AG08396 (cell line): ENCODE data around the gene SLC9B2.
"Not testable (repeated sequence)": the region's sequence is repeated elsewhere in the genome, so short reads cannot be mapped to it uniquely, and the experiment has no call there.

Experiments
- DNase-seq: peaks from one replicate; pipeline ENCODE4 v3.0.0; 2012; ENCODE audit warnings: low spot score, mixed read lengths

The SLC9B2 gene

DNA sequence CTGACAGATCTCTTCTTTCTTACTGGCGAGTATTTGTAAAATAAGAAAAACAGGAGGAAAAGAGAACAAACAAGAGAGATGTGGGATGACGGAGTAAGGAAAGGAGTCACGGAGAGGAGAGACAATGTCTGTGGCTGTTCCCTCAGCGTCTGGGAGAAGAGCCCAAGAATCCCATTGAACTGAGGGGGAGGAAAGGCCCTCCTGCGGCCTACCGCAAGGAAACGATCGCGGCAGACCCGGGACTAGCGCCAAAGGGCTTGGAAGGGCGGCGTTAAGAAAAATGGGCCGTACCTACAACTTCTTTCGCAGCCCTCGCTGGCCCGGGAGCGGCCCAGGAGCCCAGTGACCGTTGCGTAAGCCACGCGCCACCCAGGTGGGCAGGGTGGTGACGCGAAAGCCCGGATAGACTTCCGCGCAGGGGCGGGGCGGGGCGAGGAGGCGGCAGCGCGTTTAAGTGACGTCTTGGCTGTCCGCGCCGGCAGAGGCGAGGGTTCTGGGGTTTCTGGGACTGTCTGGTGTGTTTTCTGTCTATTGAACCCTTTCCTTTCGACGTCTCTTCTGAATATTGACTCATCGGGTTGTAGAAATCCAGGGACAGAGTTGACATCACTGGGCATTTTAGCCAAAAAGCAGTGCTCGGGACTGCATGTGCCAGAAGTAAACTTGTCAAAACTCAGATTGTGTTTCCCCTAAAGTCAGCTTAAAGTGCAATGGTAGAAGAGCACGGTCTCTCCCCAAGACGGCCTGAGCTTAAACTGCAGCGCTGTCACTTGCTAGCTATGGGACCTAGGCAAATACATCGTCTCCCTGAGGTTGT is 57.0 kb downstream of the SLC9B2 start, which contains the start of gene SLC9B1:
Gene SLC9B1, minus strand, starts transcription at position 398 of the 817 bp plus-strand sequence. CDS start 27,994 bp downstream, outside the sequence.
- DNase-seq: peak; percentile 93

DNA sequence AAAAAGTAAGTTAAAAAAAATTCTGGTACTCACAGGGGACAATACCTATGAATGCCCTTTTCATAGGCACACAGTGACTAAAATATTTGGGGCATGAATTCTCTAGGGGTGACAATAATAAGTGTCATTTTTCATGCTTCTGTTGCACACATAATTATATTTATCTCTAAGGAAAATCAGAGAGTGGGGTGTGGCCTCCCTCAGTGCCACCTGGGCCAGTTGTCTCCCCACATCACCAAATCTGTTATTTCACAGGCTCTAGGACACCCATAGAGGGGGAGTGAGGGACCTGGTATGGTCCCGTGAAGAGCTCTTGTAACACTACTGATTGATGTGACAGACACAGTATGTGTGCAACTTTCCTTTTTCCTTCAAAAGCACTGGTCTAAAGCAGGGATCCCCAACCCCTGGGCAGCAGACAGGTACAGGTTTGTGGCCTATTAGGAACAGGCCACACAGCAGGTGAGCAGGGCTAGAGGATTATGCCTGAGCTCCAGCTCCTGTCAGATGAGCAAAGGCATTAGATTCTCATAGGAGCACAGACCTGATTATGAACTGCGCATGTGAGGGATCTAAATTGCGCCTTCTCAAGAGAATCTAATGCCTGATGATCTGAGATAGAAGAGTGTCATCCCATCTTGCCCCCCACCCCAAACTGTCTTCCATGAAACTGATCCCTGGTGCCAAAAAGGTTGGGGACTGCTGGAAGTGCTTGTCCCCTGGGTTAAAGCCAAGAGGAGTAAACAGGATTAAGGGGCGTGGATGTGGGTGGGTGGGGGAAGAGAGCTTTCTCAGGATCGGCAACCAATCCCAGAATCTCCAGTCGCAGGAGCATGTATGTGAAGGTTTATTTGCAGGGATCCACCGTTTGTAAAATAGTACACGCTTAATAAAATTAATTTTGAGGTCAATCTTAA is 57.9 kb downstream of the SLC9B2 start:
- peak; percentile 34 for DNase-seq

DNA sequence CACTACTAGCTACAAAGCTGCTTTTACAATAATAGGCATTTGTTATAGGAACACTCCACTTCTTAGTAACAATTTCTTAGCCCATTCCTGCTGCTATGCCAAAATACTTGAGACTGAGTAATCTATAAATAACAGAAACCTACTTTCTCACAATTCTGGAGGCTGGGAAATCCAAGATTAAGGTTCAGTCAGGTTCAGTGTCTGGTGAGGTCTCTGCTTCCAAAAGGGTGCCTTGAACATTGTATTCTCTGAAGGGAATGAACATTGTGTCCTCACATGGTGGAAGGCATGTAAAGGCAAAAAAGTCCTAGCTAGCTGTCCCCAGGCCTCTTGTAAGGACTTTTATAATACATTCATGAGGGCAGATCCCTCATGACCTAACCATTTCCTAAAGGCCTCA is 64.0 kb downstream of the SLC9B2 start:
- DNase-seq: no peak

DNA sequence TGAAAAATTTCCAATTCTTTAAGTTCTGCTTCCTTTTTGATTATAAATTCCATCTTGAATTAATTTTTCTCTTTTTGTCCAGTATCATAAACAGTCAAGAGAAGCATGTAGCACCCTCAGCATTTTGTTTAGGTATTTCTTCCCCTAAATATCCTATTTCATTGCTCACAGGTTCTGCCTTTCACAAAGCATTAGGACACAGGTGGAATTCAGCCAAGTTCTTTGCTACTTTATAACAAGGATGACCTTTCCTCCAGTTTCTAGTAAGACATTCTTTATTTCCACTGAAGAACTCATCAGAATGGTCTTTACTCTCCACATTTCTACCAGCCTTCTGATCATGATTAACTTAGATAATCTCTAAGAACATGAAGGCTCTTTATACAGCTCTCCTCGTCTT is 64.5 kb downstream of the SLC9B2 start:
- no peak for DNase-seq

DNA sequence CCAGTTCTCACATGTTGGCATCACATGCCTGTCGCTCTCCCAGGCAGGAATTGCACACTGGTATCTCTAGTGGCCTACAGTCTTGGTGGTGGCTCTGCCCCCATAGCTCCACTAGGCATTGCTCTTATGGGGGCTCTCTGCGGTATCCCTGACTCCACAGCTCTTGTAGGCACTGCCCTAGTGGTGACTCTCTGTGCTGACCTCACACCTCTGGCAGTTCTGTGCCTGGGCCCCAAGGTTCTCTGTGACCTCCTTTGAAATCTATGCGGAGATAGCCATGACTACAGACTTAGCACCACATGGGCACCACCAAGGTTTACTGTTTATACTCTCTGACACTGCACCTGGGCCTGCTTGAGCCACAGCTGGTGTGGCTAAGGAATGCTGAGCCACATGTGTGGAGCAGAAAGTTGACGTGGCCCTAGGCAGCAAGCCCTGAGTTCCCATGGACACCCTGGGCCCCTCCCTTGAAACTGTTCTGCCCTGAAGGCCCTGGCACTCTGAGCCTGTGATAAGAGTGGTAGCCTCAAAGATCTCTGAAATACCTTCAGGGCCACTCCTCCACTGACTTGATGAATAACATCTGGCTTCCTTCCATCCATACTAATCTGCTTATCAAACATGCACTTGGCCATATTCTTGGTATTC is 65.1 kb downstream of the SLC9B2 start:
- DNase-seq: no peak

DNA sequence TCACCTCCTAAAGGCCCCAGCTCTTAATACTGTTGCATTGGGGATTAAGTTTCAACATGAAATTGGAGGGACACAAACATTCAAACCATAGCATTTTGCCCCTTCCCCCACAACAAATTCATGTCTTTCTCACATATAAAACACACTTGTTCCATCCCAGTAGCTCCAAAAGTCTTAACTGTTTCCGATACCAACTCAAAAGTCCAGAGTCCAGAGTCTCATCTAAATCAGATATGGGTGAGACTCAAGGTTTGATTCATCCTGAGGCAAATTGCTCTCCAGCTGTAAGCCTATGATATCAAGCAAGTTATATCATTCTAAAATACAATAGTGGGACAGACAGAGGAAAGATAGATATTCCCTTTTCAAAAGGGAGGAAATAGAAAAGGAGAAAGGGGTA is 65.8 kb downstream of the SLC9B2 start:
- DNase-seq: no peak

DNA sequence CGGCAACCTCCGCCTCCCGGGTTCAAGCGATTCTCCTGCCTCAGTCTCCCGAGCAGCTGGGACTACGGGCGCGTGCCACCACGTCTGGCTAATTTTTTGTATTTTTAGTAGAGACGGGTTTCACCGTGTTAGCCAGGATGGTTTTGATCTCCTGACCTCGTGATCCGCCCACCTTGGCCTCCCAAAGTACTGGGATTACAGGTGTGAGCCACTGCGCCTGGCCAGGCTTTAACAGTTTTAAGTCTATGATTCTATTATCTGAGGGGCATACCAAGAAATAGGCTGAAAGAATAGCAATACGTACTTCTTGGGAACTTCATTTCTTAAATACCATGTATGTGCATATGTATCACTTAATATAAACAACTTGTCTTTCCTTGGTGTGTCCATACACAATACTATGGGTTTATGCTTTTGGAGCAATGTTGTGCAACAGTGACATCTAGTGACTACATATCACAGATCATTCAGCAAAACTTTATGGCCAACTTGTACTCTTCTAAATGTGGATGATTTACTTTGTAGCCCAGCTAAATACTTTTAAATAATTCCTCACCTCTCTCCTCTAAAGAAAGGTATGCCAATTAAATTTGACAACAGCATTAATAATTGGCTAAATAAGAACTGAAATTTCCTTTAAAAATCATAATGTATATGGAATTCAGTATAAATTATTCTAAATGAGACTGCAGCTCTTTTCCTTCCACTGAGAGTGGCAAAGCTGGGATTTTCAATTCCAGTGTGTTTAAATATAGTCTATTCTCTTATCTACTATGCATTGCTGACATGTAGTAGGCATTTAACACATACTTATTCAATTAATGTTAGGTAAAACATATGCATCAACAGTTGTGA is 67.5 kb downstream of the SLC9B2 start:
- DNase-seq: peak; percentile 29

DNA sequence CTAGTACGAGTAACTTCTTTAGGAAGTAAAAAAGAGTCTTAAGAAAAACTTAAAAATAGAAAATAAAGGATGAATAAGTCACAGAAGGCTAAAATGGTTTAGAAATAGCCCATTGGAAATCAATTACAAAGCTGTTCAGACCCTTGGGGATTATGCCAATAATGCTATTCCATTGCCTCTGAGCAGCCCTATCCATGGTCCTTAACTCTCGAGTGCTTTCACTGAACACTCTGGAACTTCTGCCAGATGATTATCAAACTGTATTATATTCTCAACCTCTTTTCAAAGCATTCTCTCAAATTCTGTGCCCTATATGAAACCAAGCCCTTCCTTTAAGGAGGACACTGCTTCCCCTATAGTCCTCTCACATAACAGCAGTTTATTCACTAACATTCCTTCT is 74.0 kb downstream of the SLC9B2 start:
- DNase-seq: peak; percentile 18

DNA sequence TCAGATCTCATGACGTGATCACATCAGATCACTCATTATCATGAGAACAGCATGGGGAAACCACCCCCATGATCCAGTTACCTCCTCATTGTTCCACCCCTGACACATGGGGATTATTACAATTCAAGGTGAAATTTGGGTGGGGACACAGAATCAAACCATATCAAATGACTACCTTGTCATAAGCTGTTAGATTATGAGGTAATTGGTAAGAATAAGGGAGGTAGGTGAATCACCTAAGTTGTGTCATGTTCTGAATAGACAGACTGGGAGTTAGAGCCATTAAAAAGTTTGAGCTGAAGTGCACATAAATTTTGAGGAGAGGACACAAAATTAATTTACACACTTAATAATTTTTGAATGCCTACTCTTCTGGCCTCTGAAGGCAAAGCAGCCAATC is 81.8 kb downstream of the SLC9B2 start:
- no peak for DNase-seq

DNA sequence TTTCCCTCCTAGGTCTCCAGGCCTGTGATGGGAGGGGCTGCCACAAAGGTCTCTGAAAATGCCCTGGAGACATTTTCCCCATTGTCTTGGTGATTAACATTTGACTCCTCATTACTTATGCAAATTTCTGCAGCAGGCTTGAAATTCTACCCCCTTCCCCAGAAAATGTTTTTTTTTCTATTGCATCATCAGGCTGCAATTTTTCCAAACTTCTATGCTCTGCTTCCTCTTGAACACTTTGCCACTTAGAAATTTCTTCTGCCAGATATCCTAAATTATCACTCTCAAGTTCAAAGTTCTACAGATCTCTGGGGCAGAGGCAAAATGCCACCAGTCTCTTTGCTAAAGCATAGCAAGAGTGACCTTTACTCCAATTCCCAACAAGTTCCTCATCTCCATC is 82.6 kb downstream of the SLC9B2 start:
- DNase-seq: not testable (repeated sequence)

DNA sequence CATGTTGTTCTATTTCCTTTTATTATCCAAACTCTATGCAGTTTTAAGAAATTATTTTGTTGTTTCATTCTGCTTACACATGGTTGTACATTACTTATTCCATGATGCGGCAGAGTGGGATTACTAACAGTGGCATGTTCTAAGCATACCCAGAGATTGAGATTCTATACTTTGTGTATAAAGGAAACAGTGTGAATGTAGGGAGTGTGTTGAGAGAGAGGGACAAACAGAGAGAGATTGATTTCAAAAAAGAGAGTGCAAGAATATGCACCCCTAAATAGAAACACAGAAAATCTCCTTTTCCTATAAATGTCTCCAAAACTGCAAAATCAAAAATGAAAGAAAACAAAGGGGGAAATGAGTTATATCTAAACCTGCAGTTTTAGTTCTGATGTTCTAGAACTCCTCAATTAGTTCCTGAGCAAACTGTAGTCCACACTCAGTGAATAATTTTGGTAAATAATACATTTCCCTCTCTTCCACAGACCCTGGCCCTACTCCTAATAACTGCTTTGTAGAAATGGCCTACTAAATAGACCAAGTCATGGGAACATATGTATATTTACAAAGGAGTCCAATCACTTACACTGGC is 88.0 kb downstream of the SLC9B2 start:
- DNase-seq: no peak

DNA sequence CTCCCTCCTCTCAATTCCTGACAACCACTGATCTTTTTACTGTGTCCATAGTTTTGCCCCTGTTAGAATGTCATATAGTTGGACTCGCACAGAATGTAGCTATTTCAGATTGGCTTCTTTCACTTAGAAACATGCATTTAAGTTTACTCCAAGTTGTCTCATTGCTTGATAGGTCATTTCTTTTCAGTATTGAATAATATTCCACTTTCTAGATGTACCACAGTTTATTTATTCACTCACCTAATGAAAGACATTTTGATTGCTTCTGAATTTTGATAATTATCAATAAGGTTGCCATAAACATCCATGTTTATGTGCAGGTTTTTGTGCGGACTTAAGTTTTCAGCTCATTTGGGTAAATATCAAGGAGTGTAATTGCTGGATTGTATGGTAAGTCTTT is 95.6 kb downstream of the SLC9B2 start:
- no peak for DNase-seq
